GM12872 (cell line): ENCODE results near the gene EHD4.

Experiments
- CTCF ChIP-seq: IDR thresholded peaks from 3 replicates; pipeline ENCODE4 v1.5.1; 2011; ENCODE audit warnings: low read depth, mild to moderate bottlenecking, low read length, moderate library complexity; ENCODE audit not compliant: insufficient read depth

EHD4 gene

GRCh38 chr15:42001236-42001635 lies 28.9 kb upstream of the EHD4 start:
- no peak for TF ChIP-seq CTCF

- no peak for TF ChIP-seq CTCF
Observed at GRCh38 chr15:41999290-42000285, 27.2 kb upstream of the EHD4 start.

GRCh38 chr15:41997845-41998244 lies 25.5 kb upstream of the EHD4 start:
- TF ChIP-seq CTCF: no peak

- TF ChIP-seq CTCF: no peak
Observed at GRCh38 chr15:41996921-41997592, 24.7 kb upstream of the EHD4 start.

- no peak for TF ChIP-seq CTCF
Observed at GRCh38 chr15:41996376-41996775, 24.0 kb upstream of the EHD4 start.

- no peak for TF ChIP-seq CTCF
Observed at GRCh38 chr15:41995476-41995855, 23.1 kb upstream of the EHD4 start.

- TF ChIP-seq CTCF: no peak
Observed at GRCh38 chr15:41994772-41995475, 22.6 kb upstream of the EHD4 start.
